Measurements from ENCODE around the gene BMP10. TPM values are rescaled to one million over a fixed set of nuclear protein-coding genes. Genes with fewer than 3 reads are reported as not detected.

Gene BMP10
- total RNA-seq, 4 donors from 2014 or later, result not detected

- TF ChIP-seq CTCF (IDR thresholded peaks at IDR 0.05) (no peak), POLR2A (IDR thresholded peaks at IDR 0.05) (no peak)
- H3K27ac ChIP-seq, result no peak overlapping the region
- no peaks in the 10 kb centered on the region for H3K4me1 ChIP-seq
- H3K4me3 ChIP-seq, result no peak overlapping the region
- H3K27me3 ChIP-seq, result no peaks in the 10 kb centered on the region
- H3K36me3 ChIP-seq, result no peaks in the 10 kb centered on the region
- H3K9me3 ChIP-seq, result no peaks in the 10 kb centered on the region
- DNase-seq, result no peak
Measured at GRCh38 chr2:68878753-68879152, 7.6 kb upstream of the BMP10 start.

GRCh38 chr2:68878071-68878711 is 7.0 kb upstream of the BMP10 start:
- Histone ChIP-seq H3K4me1 (no peaks in the 10 kb centered on the region), H3K36me3 (no peaks in the 10 kb centered on the region), H3K27me3 (no peaks in the 10 kb centered on the region), H3K9me3 (no peaks in the 10 kb centered on the region), H3K27ac (no peak overlapping the region), H3K4me3 (no peak overlapping the region)
- DNase-seq, result no peak
- TF ChIP-seq CTCF (IDR thresholded peaks at IDR 0.05), result no peak
- no peak for TF ChIP-seq POLR2A (IDR thresholded peaks at IDR 0.05)

GRCh38 chr2:68877079-68877772 is 6.0 kb upstream of the BMP10 start:
- no peak overlapping the region for H3K4me3 ChIP-seq
- TF ChIP-seq POLR2A (IDR thresholded peaks at IDR 0.05), result no peak
- TF ChIP-seq CTCF (IDR thresholded peaks at IDR 0.05), result no peak
- no peaks in the 10 kb centered on the region for H3K4me1 ChIP-seq
- H3K27ac ChIP-seq, result no peak overlapping the region
- no peaks in the 10 kb centered on the region for H3K9me3 ChIP-seq
- no peak for DNase-seq
- H3K36me3 ChIP-seq, result no peaks in the 10 kb centered on the region
- H3K27me3 ChIP-seq, result no peaks in the 10 kb centered on the region

GRCh38 chr2:68870215-68870614 is 982 bp downstream of the BMP10 start:
- DNase-seq, result no peak
- TF ChIP-seq POLR2A (IDR thresholded peaks at IDR 0.05), result no peak
- TF ChIP-seq CTCF (IDR thresholded peaks at IDR 0.05), result no peak
- no peaks in the 10 kb centered on the region for H3K9me3 ChIP-seq
- no peaks in the 10 kb centered on the region for H3K27me3 ChIP-seq
- H3K27ac ChIP-seq, result no peak overlapping the region
- H3K4me1 ChIP-seq, result no peaks in the 10 kb centered on the region
- no peaks in the 10 kb centered on the region for H3K36me3 ChIP-seq
- no peak overlapping the region for H3K4me3 ChIP-seq

- Histone ChIP-seq H3K4me1 (no peaks in the 10 kb centered on the region), H3K4me3 (no peak overlapping the region), H3K27me3 (no peaks in the 10 kb centered on the region), H3K9me3 (no peaks in the 10 kb centered on the region), H3K36me3 (no peaks in the 10 kb centered on the region), H3K27ac (no peak overlapping the region)
- DNase-seq, result no peak
- no peak for TF ChIP-seq POLR2A (IDR thresholded peaks at IDR 0.05)
- no peak for TF ChIP-seq CTCF (IDR thresholded peaks at IDR 0.05)
Measured at GRCh38 chr2:68865108-68865507, 6.1 kb downstream of the BMP10 start.
